Keratinocyte (primary cell): ENCODE results near the gene SESN3. TPM values are rescaled to one million over a fixed set of nuclear protein-coding genes. Genes with fewer than 3 reads are reported as not detected.

Experiments used
- DNase-seq: peaks from one replicate; pipeline ENCODE4 v3.0.0-alpha.2; 2011; ENCODE audit warnings: low read depth, missing footprints, low spot score
- FAIRE-seq: peaks from 2 replicates; lab custom pipeline; 2011; peaks lifted over from hg19 to GRCh38; lab: Jason Lieb, UNC
- H2AFZ ChIP-seq: 2 replicates; pipeline ENCODE4 v1.6.0; 2012; ENCODE audit warnings: low read length, control low read depth, inconsistent platforms; ENCODE audit not compliant: control insufficient read depth
- H3K27ac ChIP-seq: 2 replicates; pipeline ENCODE4 v1.5.1; 2011; ENCODE audit warnings: low read length; ENCODE audit not compliant: control insufficient read depth, insufficient read depth
- H3K27me3 ChIP-seq: 3 replicates; pipeline ENCODE4 v1.6.0; 2011; ENCODE audit warnings: low read length; ENCODE audit not compliant: control insufficient read depth, insufficient read depth; ENCODE audit errors: extremely low read depth
- H3K36me3 ChIP-seq, 2 experiments: 2 replicates in 1 of 2; 3 replicates in 1 of 2; pipeline ENCODE4 v1.5.1; 2011; ENCODE audit warnings: low read length in 2 of 2, mild to moderate bottlenecking in 1 of 2; ENCODE audit not compliant: control insufficient read depth in 2 of 2, insufficient read depth in 2 of 2; ENCODE audit errors: extremely low read depth in 1 of 2
- H3K4me1 ChIP-seq: 3 replicates; pipeline ENCODE4 v1.5.1; 2011; ENCODE audit warnings: low read length; ENCODE audit not compliant: control insufficient read depth, insufficient read depth; ENCODE audit errors: extremely low read depth
- H3K4me2 ChIP-seq: 3 replicates; pipeline ENCODE4 v1.6.0; 2011; ENCODE audit warnings: low read depth, low read length; ENCODE audit not compliant: control insufficient read depth, insufficient read depth; ENCODE audit errors: extremely low read depth
- H3K4me3 ChIP-seq, 3 experiments: fragments of 200-600 bp in 1 of 3; sonication (generic) in 1 of 3; 2 replicates in 2 of 3; 3 replicates in 1 of 3; pipeline ENCODE4 v1.5.1; 2011 to 2016; ENCODE audit warnings: low read length in 3 of 3, mild to moderate bottlenecking in 3 of 3, control low read depth in 2 of 3, inconsistent platforms in 1 of 3, low read depth in 1 of 3, mixed read lengths in 1 of 3, mixed run types in 1 of 3, moderate library complexity in 1 of 3; ENCODE audit not compliant: control insufficient read depth in 2 of 3, insufficient read depth in 2 of 3; ENCODE audit errors: extremely low read depth in 1 of 3
- H3K79me2 ChIP-seq: 2 replicates; pipeline ENCODE4 v1.6.0; 2012; ENCODE audit warnings: low read length; ENCODE audit not compliant: control insufficient read depth, insufficient read depth
- H3K9ac ChIP-seq: 3 replicates; pipeline ENCODE4 v1.6.0; 2011; ENCODE audit warnings: low read length; ENCODE audit not compliant: control insufficient read depth, insufficient read depth; ENCODE audit errors: extremely low read depth
- H3K9me1 ChIP-seq: 3 replicates; pipeline ENCODE4 v1.6.0; 2011; ENCODE audit warnings: low read length; ENCODE audit not compliant: control insufficient read depth, insufficient read depth; ENCODE audit errors: extremely low read depth
- H3K9me3 ChIP-seq: 2 replicates; pipeline ENCODE4 v1.5.1; 2012; ENCODE audit warnings: low read depth, low read length; ENCODE audit not compliant: control insufficient read depth
- H4K20me1 ChIP-seq: 3 replicates; pipeline ENCODE4 v1.6.0; 2011; ENCODE audit warnings: low read length; ENCODE audit not compliant: control insufficient read depth, insufficient read depth; ENCODE audit errors: extremely low read depth
- CTCF ChIP-seq, 3 experiments: IDR thresholded peaks in 1 of 3; conservative IDR thresholded peaks in 1 of 3; optimal IDR thresholded peaks in 1 of 3; 2 replicates in 2 of 3; 3 replicates in 1 of 3; pipeline versions ENCODE3 to v1.5.1; 2011; ENCODE audit warnings: low read length in 3 of 3, mild to moderate bottlenecking in 3 of 3, moderate library complexity in 2 of 3, control low read depth in 1 of 3, inconsistent platforms in 1 of 3; ENCODE audit not compliant: insufficient read depth in 2 of 3; ENCODE audit errors: extremely low read depth in 1 of 3
- EZH2 ChIP-seq: IDR thresholded peaks from one replicate; pipeline ENCODE4 v1.6.1; 2012; ENCODE audit warnings: inconsistent platforms, mild to moderate bottlenecking, low read length, moderate library complexity
- dilution Hi-C: fragments of 300-500 bp; cut with MboI; formaldehyde crosslinking; loops from one replicate; pipeline ENCODE4 v1.7.0; 2020; ENCODE audit warnings: low sequenced_read_pairs; ENCODE audit not compliant: extremely low pct_ligation_motif_present
- polyA plus RNA-seq, 5 experiments: library from polyadenylated mRNA; depleted of rRNA in 3 of 5; stranded (reverse) in 3 of 5; stranded (forward) in 1 of 5; unstranded in 1 of 5; fragments of >200 nt; gene quantifications; 1 replicate in 1 of 5; 2 replicates in 3 of 5; 3 replicates in 1 of 5; pipeline versions ENCODE4 v1.2.1 to v1.2.3, GENCODE V29; 2011 to 2012; ENCODE audit warnings: missing spikeins in 2 of 5, low read depth in 1 of 5, low replicate concordance in 1 of 5

SESN3 gene
- polyA plus RNA-seq, 1 donor (not counting 4 experiments of a cell fraction or from before 2014, with no cell fraction given), result 35.2 TPM

GRCh38 chr11:95200781-95201457, 30.1 kb downstream of the SESN3 start:
- no peak for TF ChIP-seq EZH2
- no peak for TF ChIP-seq CTCF (optimal IDR thresholded peaks at IDR 0.05 in 1 of 3, IDR thresholded peaks at IDR 0.05 in 1 of 3, conservative IDR thresholded peaks at IDR 0.05 in 1 of 3; ENCODE audit: extremely low read depth in 1 of 3, insufficient read depth in 2 of 3, low read length in 3 of 3)
- Histone ChIP-seq H3K4me2 (no peak overlapping the region), H3K4me1 (no peaks in the 10 kb centered on the region), H3K27me3 (no peaks in the 10 kb centered on the region), H3K9me1 (no peaks in the 10 kb centered on the region), H3K4me3 (no peak overlapping the region), H3K79me2 (no peaks in the 10 kb centered on the region), H4K20me1 (no peaks in the 10 kb centered on the region), H2AFZ (no peak overlapping the region), H3K9me3 (no peaks in the 10 kb centered on the region), H3K27ac (no peak overlapping the region), H3K9ac (no peak overlapping the region), H3K36me3 (no peaks in the 10 kb centered on the region)
- dilution Hi-C loops, result no loop called here
- FAIRE-seq (no peak), DNase-seq (no peak)

- H3K36me3 ChIP-seq, result peaks cover 0 to 4% of the 10 kb centered on the region in 2 experiments
- DNase-seq (no peak), FAIRE-seq (no peak)
- no peaks in the 10 kb centered on the region for H3K27me3 ChIP-seq
- no peaks in the 10 kb centered on the region for H4K20me1 ChIP-seq
- dilution Hi-C loops, result no loop called here
- H3K9ac ChIP-seq, result no peak overlapping the region
- H3K27ac ChIP-seq, result no peak overlapping the region
- no peak overlapping the region for H3K4me2 ChIP-seq
- TF ChIP-seq EZH2 (no peak), CTCF (optimal IDR thresholded peaks at IDR 0.05 in 1 of 3, IDR thresholded peaks at IDR 0.05 in 1 of 3, conservative IDR thresholded peaks at IDR 0.05 in 1 of 3; ENCODE audit: extremely low read depth in 1 of 3, insufficient read depth in 2 of 3, low read length in 3 of 3) (no peak)
- no peak overlapping the region for H3K4me3 ChIP-seq
- H3K9me1 ChIP-seq, result no peaks in the 10 kb centered on the region
- H3K79me2 ChIP-seq, result no peaks in the 10 kb centered on the region
- H3K4me1 ChIP-seq, result no peaks in the 10 kb centered on the region
- no peak overlapping the region for H2AFZ ChIP-seq
- no peaks in the 10 kb centered on the region for H3K9me3 ChIP-seq
Measured at GRCh38 chr11:95195831-95196230, 35.2 kb downstream of the SESN3 start.
